ENCODE measurements around the gene HID1.

HID1 gene

DNA sequence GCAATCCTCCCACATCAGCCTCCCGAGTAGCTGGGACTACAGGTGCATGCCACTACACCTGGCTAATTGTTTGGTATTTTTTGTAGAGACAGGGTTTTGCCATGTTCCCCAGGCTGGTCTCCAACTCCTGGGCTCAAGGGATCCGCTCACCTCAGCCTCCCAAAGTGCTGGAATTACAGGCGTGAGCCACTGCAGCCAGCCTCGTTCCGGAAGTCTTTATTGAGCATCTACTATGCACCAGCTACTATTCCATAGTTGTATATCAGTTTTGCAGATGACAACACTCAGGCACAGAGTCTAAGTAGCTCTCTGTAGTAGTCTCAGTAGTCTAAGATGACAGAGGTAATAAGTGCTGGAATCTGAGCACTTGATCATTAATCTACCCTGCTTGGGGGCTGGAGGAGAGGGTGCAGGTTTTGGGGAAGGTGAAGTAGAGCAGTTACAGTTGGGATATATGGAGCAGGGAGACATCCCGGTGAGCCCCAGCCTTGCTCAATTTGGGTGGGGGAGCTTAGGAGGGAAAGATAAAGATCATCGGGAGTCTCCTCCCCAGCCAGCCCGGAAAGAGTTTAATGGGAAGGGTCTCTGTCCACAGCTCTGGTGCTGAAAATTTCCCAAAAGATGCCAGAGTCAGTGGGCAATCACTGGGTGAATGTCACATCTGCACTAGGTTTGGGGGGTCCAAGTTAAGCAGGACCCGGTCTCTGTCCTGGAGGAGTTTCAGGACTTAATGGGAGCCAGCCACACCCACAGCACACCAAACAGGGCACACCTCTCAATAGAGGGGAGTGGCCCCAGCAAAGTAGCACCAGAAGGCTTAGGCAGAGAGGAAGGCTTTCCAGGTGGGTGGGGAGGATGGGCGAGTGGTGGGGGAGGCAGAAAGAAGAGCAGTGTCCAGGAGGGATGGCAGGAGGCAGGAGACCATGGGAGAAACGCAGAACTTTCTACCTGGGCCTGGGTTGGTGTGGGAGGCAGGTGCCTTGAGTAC lies 35.2 kb downstream of the HID1 start:
- TF ChIP-seq ZNF274 (IDR thresholded peaks at IDR 0.05; ENCODE audit: low read depth, low read length) = no peak

DNA sequence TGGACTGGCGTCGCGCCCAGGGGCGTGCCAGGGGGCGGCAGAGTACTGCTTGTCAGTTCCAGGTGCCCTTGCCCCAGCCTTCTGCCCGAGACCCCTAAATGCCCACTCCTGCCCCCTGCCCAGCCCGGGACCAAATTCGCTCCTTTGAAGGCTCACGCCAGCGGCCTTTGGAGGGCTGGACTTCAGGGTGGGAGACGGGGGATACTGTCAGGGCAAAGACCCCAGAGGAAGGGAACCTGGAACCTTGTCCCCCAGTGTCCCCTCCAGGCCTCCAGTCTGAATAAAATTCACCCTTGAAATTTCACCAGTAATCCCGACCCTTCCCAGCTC lies 36.1 kb downstream of the HID1 start:
- H3K4me3 ChIP-seq (ENCODE audit: low read length) = no peak overlapping the region
- no peak for TF ChIP-seq ZNF274 (IDR thresholded peaks at IDR 0.05; ENCODE audit: low read depth, low read length)

More for the DNA sequence above, 35.2 kb downstream of the HID1 start:
- no peak overlapping the region for H3K4me3 ChIP-seq (ENCODE audit: low read length)

DNA sequence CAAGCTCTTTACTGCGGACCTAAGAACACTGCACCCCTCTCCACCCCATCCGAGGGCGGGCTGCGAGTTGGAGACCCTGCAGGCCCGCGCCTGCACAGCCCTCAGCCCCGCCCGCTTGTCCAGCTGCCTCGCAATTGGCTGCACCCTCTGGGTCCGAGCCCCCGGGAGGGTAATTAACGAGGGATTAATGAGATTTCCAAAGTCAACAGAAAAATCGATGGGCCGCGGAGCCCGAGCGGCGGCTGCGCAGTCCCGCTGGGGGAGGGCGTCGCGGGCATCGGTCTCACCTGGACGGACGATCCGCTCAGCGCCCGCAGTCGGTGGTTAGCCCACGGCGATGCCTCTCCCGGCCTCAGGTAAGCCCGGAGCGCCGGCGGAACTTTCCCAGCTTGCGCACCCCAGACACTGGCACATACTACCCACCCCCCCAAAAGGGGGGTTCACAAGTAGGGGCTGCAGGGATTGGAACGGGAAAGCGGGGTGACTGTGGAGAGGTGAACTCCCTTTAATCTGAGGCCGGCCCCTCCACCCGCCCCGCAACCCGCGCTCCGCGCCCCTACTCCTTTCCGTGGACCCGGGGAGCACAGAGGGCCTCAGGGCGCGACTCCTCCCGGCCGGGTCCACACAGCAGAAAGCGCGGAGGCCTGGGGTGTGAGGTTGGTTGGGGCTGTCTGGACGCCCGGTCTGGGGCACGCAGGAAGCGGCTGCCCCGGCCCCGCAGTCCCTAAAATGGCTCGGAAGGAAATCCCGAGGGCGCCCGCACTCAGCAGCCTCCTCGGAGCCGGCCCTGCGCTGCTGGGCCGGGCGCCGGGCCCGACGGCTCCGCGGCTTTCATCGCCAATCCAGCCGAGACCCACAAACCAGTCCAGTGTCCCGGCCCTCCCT lies 36.7 kb downstream of the HID1 start, which contains the start of gene OTOP3:
OTOP3 (plus strand) TSS at position 314 of the 885 bp plus-strand sequence; CDS start at position 338, 24 bp downstream.
- H3K4me3 ChIP-seq (ENCODE audit: low read length) = no peak within 1 kb of the TSS
- TF ChIP-seq ZNF274 (IDR thresholded peaks at IDR 0.05; ENCODE audit: low read depth, low read length) = no peak

DNA sequence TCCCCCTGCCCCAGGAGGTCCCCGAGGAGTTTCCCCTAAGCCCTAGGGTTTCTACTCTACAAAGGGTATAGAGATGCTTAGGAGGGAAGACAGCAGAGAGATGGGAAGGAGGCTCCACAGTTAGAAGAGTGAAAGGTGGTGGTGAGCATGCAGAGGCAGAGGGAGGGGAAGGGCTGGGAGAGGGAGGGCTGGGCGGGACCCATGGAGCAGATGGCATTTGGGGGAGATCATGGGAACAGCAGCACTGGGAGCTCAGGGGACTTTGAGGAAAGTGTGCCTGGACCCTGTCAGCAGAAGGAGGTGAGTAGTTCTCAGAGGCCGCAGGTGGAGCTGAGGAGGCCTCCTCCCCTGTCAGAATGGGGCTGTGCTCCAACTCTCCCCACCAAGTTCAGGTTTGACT lies 37.5 kb downstream of the HID1 start:
- no peak overlapping the region for H3K4me3 ChIP-seq (ENCODE audit: low read length)
- no peak for TF ChIP-seq ZNF274 (IDR thresholded peaks at IDR 0.05; ENCODE audit: low read depth, low read length)

DNA sequence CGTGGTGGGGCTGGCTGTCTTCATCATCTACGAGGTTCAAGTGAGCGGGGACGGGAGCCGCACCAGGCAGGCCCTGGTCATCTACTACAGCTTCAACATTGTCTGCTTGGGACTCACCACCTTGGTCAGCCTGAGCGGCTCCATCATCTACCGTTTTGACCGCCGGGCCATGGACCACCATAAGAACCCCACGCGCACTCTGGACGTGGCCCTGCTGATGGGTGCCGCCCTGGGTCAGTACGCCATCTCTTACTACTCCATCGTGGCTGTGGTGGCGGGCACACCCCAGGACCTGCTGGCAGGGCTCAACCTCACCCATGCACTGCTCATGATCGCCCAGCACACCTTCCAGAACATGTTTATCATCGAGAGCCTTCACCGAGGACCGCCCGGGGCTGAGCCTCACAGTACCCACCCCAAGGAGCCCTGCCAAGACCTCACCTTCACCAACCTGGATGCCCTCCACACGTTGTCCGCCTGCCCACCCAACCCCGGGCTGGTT lies 42.0 kb downstream of the HID1 start:
- no peak overlapping the region for H3K4me3 ChIP-seq (ENCODE audit: low read length)
- no peak for TF ChIP-seq ZNF274 (IDR thresholded peaks at IDR 0.05; ENCODE audit: low read depth, low read length)

DNA sequence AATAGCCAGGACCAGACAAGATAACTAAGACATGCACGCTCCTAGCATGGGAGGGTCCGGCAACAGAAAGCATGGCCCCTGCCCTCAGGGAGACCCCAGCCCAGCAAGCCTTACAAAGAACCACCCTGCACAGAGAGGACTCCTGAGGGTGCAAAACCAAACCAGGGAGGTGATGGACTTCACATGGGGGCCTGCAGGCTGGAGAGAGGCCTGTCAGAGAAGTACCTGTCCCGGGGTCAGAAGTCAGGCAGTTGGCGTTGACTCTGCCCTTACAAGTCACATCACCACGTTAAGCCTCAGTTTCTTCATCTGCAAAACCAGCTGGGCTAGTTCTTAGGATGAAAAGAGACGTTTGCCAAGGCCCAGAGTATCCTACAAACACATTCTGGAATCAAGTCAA lies 43.8 kb downstream of the HID1 start:
- TF ChIP-seq ZNF274 (IDR thresholded peaks at IDR 0.05; ENCODE audit: low read depth, low read length) = no peak
- H3K4me3 ChIP-seq (ENCODE audit: low read length) = no peak overlapping the region

DNA sequence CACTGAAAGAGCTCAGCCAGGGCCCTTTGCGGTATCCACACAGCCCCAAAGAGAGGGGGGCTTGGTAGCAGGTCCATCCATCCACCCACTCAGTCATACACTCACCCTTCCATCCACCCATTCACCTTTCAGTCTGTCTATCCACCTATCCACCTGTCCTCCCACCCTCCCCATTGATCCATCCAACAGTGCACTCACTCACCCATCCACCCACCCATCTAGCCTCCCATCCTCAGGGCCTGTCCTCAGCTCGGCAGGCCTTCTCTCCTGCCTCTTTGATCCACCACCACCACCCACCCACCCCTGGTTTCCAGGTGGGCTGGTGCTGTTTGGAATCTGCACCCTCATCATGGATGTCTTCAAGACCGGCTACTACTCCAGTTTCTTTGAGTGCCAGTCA lies 47.3 kb downstream of the HID1 start:
- no peak for TF ChIP-seq ZNF274 (IDR thresholded peaks at IDR 0.05; ENCODE audit: low read depth, low read length)
- H3K4me3 ChIP-seq (ENCODE audit: low read length) = no peak overlapping the region

DNA sequence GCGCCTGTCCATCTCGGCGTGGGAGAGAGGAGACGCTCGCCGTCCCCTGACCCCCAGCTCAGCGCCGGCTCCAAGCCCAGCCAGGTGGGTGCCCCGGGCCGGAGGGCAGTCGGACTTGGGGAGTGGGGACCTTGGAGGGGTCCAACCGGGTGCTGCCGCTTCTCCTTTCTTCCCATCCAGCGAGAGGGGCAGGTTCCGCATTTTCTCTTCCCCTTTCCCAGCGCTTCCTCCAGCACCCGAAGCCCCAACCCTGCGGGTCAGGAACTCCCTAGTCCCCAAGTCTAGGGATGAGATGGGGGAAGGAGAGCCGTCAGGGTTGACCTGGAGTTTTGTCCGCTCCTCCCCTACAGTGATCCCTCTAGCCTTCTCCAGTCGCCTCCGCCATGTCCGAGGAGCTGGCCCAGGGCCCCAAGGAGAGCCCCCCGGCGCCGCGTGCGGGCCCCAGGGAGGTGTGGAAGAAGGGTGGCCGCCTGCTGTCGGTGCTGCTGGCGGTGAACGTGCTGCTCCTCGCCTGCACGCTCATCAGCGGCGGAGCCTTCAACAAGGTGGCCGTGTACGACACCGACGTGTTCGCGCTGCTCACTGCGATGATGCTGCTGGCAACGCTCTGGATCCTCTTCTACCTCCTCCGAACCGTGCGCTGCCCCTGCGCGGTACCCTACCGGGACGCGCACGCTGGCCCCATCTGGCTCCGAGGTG lies 48.2 kb downstream of the HID1 start, which contains the start of gene OTOP2:
OTOP2 (plus strand) TSS at position 24 of the 699 bp plus-strand sequence; CDS start at position 384, 360 bp downstream.
- no peak within 1 kb of the TSS for H3K4me3 ChIP-seq (ENCODE audit: low read length)
- no peak for TF ChIP-seq ZNF274 (IDR thresholded peaks at IDR 0.05; ENCODE audit: low read depth, low read length)

DNA sequence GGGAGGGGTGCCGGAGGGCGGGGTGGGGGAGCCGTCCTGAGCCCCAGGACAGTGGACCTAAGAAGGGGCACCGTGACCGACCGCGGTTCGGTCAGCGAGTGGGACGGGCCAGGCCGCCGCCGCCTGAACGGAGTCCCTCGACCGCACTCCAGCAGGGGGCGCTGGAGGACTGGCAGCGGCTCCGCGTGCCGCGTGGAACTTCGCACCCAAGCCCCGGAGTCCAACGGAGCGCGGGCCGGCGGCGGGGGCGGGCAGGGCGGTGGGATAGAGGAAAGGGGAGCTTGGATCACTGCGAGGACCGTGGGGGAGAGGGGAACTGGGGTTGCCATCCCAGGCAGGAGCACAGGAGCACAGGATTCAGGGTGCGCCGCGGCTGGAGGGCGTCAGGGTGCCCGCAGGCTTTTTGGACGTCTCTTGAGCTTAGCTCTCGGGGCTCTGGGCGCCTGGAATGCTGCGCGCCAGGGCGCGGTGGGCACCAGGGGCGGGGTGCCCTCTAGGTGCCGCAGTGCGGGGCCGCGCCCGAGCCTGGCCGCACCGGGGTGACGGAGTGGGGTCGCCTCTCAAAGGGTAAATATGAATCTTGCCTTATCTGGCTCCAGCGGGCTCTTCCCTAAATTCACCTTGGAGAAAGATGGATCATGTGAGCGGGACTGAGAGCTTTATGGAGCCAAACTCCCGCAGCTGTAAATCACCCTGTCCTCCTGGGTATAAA lies 48.9 kb downstream of the HID1 start:
- H3K4me3 ChIP-seq (ENCODE audit: low read length) = no peak overlapping the region
- no peak for TF ChIP-seq ZNF274 (IDR thresholded peaks at IDR 0.05; ENCODE audit: low read depth, low read length)

DNA sequence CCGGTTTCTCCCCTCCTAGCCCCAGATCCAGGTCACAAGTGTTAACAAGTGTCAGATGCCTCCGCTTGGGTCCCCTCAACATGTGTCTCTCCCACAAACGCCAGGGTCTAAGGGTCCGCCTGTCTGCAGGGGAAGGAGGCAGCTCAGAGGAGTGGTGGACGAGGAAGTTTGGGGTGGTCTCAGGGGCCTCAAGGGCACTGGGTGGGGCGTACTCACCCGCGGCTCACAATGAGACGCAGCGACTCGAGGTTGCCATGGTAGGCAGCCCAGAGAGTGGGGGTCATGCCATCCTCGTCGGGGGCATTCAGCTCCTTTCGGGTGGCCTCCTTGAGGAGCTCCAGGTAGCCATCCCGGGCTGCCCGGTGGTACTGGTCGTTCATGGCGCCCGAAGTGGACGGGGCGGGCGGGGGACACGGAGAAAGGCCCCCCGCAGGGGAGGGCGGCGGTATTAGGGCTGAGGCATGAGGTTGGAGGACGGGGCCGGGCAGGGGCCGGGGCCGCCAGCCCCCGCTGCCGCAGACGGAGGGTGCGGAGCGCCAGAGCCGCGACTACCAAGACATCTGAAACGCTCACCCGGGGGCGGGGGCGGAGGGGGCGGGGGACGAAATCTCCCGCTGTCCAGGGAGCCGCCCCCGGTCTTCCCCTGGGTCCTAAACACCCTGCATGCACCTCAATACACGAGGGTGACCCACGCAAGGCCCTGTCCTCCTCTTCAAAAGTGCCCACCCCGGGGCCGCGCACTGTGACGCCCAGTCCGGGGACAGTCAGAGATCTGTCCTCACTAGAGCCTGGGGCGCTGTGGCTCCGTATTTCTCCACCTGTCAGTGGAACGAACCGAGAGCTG lies 49.6 kb downstream of the HID1 start, which contains the start of gene USH1G:
USH1G (minus strand) TSS at position 562 of the 844 bp plus-strand sequence; CDS start at position 380, 182 bp downstream.
- TF ChIP-seq ZNF274 (IDR thresholded peaks at IDR 0.05; ENCODE audit: low read depth, low read length) = no peak
- no peak within 1 kb of the TSS for H3K4me3 ChIP-seq (ENCODE audit: low read length)

DNA sequence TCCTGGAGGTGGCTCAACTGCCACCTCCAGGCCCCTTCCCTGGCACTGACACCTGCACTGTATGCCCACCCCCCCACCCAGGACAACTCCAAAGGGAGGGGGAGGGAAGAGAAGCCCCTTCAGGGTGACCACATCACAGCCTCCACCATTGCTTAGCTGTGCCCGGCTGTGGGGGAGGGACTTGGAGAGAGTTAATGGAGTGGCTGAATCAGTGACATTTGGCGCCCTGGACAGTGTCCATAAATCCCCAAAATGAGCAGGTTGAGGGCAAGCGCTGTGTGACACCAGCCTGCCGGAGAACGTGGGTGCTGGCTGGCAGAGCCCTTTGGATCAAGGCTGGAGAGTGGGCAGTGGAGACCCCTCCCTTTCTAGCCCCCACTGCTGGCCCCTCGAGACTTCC lies 50.4 kb downstream of the HID1 start:
- H3K4me3 ChIP-seq (ENCODE audit: low read length) = no peak overlapping the region
- no peak for TF ChIP-seq ZNF274 (IDR thresholded peaks at IDR 0.05; ENCODE audit: low read depth, low read length)

DNA sequence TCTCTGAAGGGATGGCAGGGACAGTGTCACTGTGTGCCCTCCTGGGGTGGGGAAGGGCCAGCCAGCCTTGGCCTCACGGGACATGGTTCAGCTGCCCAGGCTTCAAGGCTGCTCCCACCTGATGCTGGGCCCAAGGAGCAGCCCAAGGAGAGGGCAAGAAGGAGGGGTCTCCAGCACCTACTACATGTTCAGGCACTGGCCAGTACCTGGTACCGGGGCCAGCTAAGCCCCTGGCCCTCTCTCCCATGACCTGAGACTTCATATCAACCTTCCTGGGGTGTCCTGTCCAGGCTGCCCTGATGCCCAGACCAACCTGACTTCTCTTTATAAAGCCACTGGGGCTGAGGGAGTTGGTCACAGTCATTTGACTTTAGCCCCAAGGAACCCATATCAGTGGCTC lies 50.8 kb downstream of the HID1 start:
- no peak for TF ChIP-seq ZNF274 (IDR thresholded peaks at IDR 0.05; ENCODE audit: low read depth, low read length)
- no peak overlapping the region for H3K4me3 ChIP-seq (ENCODE audit: low read length)
